NOMO-1 (cell line): ENCODE results near the gene PGM2L1.
A peak's percentile ranks its signal among the peaks of the same experiment; 100 is the strongest.
"Not testable (repeated sequence)": the region's sequence is repeated elsewhere in the genome, so short reads cannot be mapped to it uniquely, and the experiment has no call there.

ENCODE experiments used
- DNase-seq, 2 experiments: peaks; one replicate each; lab custom pipeline; 2025; ENCODE audit not compliant: unreplicated experiment in 2 of 2; lab: John Stamatoyannopoulos, UW

Gene PGM2L1

GRCh38 chr11:74403607-74404321 is 5.5 kb upstream of the PGM2L1 start:
- DNase-seq: peak in 1 of 2 experiments; percentile 18

GRCh38 chr11:74400606-74401005 is 2.4 kb upstream of the PGM2L1 start:
- DNase-seq: no peak

- DNase-seq: peak; percentile 32 to 33
Observed at GRCh38 chr11:74397501-74398243, 561 bp downstream of the PGM2L1 start.

GRCh38 chr11:74392256-74392655 is 6.0 kb downstream of the PGM2L1 start:
- no peak for DNase-seq

GRCh38 chr11:74391193-74391592 is 7.0 kb downstream of the PGM2L1 start:
- DNase-seq: no peak

- DNase-seq: no peak
Observed at GRCh38 chr11:74390697-74391096, 7.5 kb downstream of the PGM2L1 start.

- DNase-seq: peak in 1 of 2 experiments; percentile 24
Observed at GRCh38 chr11:74388678-74389327, 9.4 kb downstream of the PGM2L1 start.

- no peak for DNase-seq
Observed at GRCh38 chr11:74384641-74385040, 13.6 kb downstream of the PGM2L1 start.

- DNase-seq: no peak
Observed at GRCh38 chr11:74380746-74381439, 17.3 kb downstream of the PGM2L1 start.

GRCh38 chr11:74377689-74378088 is 20.5 kb downstream of the PGM2L1 start:
- DNase-seq: no peak

- no peak for DNase-seq
Observed at GRCh38 chr11:74373382-74373781, 24.9 kb downstream of the PGM2L1 start.

- DNase-seq: no peak
Observed at GRCh38 chr11:74371269-74372052, 26.8 kb downstream of the PGM2L1 start.

GRCh38 chr11:74370123-74370522 is 28.1 kb downstream of the PGM2L1 start:
- DNase-seq: no peak

GRCh38 chr11:74367881-74368280 is 30.4 kb downstream of the PGM2L1 start:
- no peak for DNase-seq

GRCh38 chr11:74366576-74366975 is 31.7 kb downstream of the PGM2L1 start:
- DNase-seq: no peak

- not testable (repeated sequence) for DNase-seq
Observed at GRCh38 chr11:74365805-74366204, 32.4 kb downstream of the PGM2L1 start.

- no peak for DNase-seq
Observed at GRCh38 chr11:74357449-74357848, 40.8 kb downstream of the PGM2L1 start.

- no peak for DNase-seq
Observed at GRCh38 chr11:74355626-74356025, 42.6 kb downstream of the PGM2L1 start.

- DNase-seq: no peak
Observed at GRCh38 chr11:74354036-74354435, 44.2 kb downstream of the PGM2L1 start.

GRCh38 chr11:74347381-74347780 is 50.9 kb downstream of the PGM2L1 start:
- no peak for DNase-seq
